H1 (cell line): Measurements from ENCODE around the gene HPRT1. TPM values are rescaled to one million over a fixed set of nuclear protein-coding genes. Genes with fewer than 3 reads are reported as not detected.
A peak's percentile ranks its signal among the peaks of the same experiment; 100 is the strongest.

ENCODE experiments used
- CTCF ChIA-PET: fragments of 300-600 bp; sonication (Branson Sonifier 250); formaldehyde crosslinking; loops from one replicate; lab custom pipeline; 2021; ENCODE audit not compliant: partially characterized antibody; lab: Charles Lee
- POLR2A ChIA-PET: fragments of 300-600 bp; sonication (Branson Sonifier 250); formaldehyde crosslinking; loops from one replicate; lab custom pipeline; 2021; ENCODE audit warnings: inconsistent platforms; ENCODE audit not compliant: partially characterized antibody; lab: Charles Lee
- DNase-seq, 2 experiments: peaks; one replicate each; pipeline versions ENCODE4 v3.0.0 to v3.0.0-alpha.2; 2010 to 2022; ENCODE audit warnings: low spot score in 2 of 2, low read depth in 1 of 2, mixed read lengths in 1 of 2
- FAIRE-seq: peaks from 2 replicates; lab custom pipeline; 2011; peaks lifted over from hg19 to GRCh38; lab: Jason Lieb, UNC
- H2AFZ ChIP-seq: 2 replicates; pipeline ENCODE4 v1.8.1; 2012; ENCODE audit warnings: low read length, inconsistent platforms
- H2AK5ac ChIP-seq: 2 replicates; pipeline ENCODE4 v1.6.1; 2013; ENCODE audit warnings: low read depth, low read length
- H2BK120ac ChIP-seq: replicated peaks from 2 replicates; pipeline ENCODE3; 2013; ENCODE audit warnings: low read depth, low read length, inconsistent platforms
- H2BK12ac ChIP-seq: 2 replicates; pipeline ENCODE4 v1.6.1; 2013; ENCODE audit warnings: low read depth, low read length
- H2BK15ac ChIP-seq: 2 replicates; pipeline ENCODE4 v1.6.1; 2013; ENCODE audit warnings: low read length
- H2BK20ac ChIP-seq: 2 replicates; pipeline ENCODE4 v1.6.1; 2013; ENCODE audit warnings: low read length
- H2BK5ac ChIP-seq: 2 replicates; pipeline ENCODE4 v1.6.1; 2013; ENCODE audit warnings: low read depth, low read length
- H3K14ac ChIP-seq: 2 replicates; pipeline ENCODE4 v1.6.1; 2013; ENCODE audit warnings: inconsistent platforms; ENCODE audit not compliant: insufficient read length
- H3K18ac ChIP-seq: 2 replicates; pipeline ENCODE4 v1.6.1; 2013; ENCODE audit warnings: low read length; ENCODE audit errors: extremely low read depth
- H3K23ac ChIP-seq: 2 replicates; pipeline ENCODE4 v1.6.1; 2013; ENCODE audit warnings: inconsistent platforms; ENCODE audit not compliant: insufficient read length
- H3K23me2 ChIP-seq: 2 replicates; pipeline ENCODE4 v1.6.1; 2013; ENCODE audit warnings: low read depth, low read length
- H3K27ac ChIP-seq: 2 replicates; pipeline ENCODE4 v1.6.1; 2011; ENCODE audit warnings: low read depth, low read length, inconsistent platforms
- H3K27me3 ChIP-seq, 4 experiments: replicated peaks in 1 of 4; 1 replicate in 1 of 4; 2 replicates in 3 of 4; pipeline versions ENCODE4 v1.6.1 to v1.8.1; 2011 to 2013; ENCODE audit warnings: low read length in 3 of 4, mild to moderate bottlenecking in 3 of 4, inconsistent platforms in 2 of 4, mixed read lengths in 2 of 4, moderate library complexity in 1 of 4; ENCODE audit not compliant: control insufficient read depth in 3 of 4, insufficient read depth in 3 of 4; ENCODE audit errors: extremely low read depth in 1 of 4
- H3K36me3 ChIP-seq, 4 experiments: 2 replicates each; pipeline versions ENCODE4 v1.6.1 to v1.8.1; 2011 to 2013; ENCODE audit warnings: mild to moderate bottlenecking in 4 of 4, low read length in 3 of 4, moderate library complexity in 2 of 4, control low read depth in 1 of 4, inconsistent platforms in 1 of 4; ENCODE audit not compliant: insufficient read depth in 4 of 4, control insufficient read depth in 2 of 4
- H3K4ac ChIP-seq: replicated peaks from 2 replicates; pipeline ENCODE3; 2013; ENCODE audit warnings: low read length, low read depth, mixed read lengths, inconsistent platforms; ENCODE audit not compliant: insufficient read length
- H3K4me1 ChIP-seq, 4 experiments: replicated peaks in 1 of 4; 1 replicate in 1 of 4; 2 replicates in 3 of 4; pipeline versions ENCODE4 v1.6.1 to v1.8.1; 2011 to 2013; ENCODE audit warnings: low read length in 3 of 4, inconsistent platforms in 2 of 4, mixed read lengths in 1 of 4; ENCODE audit not compliant: insufficient read depth in 4 of 4, control insufficient read depth in 3 of 4
- H3K4me2 ChIP-seq, 2 experiments: 2 replicates each; pipeline versions ENCODE4 v1.6.1 to v1.8.1; 2011 to 2013; ENCODE audit warnings: low read depth in 2 of 2, low read length in 2 of 2, control low read depth in 1 of 2, inconsistent platforms in 1 of 2, mild to moderate bottlenecking in 1 of 2; ENCODE audit not compliant: insufficient read depth in 1 of 2
- H3K4me3 ChIP-seq, 4 experiments: fragments of 200-600, 300-600 bp in 1 of 4; sonication (generic), shearing (Covaris generic), sonication (Bioruptor Twin) in 1 of 4; 2 replicates each; pipeline versions ENCODE4 v1.5.1 to v1.8.1; 2011 to 2016; ENCODE audit warnings: low read length in 4 of 4, low read depth in 3 of 4, control low read depth in 2 of 4, inconsistent platforms in 2 of 4, mild to moderate bottlenecking in 2 of 4, mixed read lengths in 1 of 4, moderate library complexity in 1 of 4; ENCODE audit not compliant: insufficient read depth in 2 of 4; ENCODE audit errors: extremely low read depth in 1 of 4
- H3K56ac ChIP-seq: replicated peaks from 2 replicates; pipeline ENCODE3; 2013; ENCODE audit warnings: low read depth, mild to moderate bottlenecking, mixed read lengths, low read length, inconsistent platforms; ENCODE audit not compliant: insufficient read length
- H3K79me1 ChIP-seq: 2 replicates; pipeline ENCODE4 v1.6.1; 2013; ENCODE audit warnings: low read depth, low read length, control low read depth
- H3K79me2 ChIP-seq, 2 experiments: 2 replicates each; pipeline versions ENCODE4 v1.6.1 to v1.8.1; 2012 to 2013; ENCODE audit warnings: low read length in 2 of 2, mild to moderate bottlenecking in 2 of 2, inconsistent platforms in 1 of 2; ENCODE audit not compliant: insufficient read depth in 2 of 2, control insufficient read depth in 1 of 2
- H3K9ac ChIP-seq, 4 experiments: replicated peaks in 1 of 4; 1 replicate in 1 of 4; 2 replicates in 3 of 4; pipeline versions ENCODE4 v1.6.1 to v1.8.1; 2011 to 2013; ENCODE audit warnings: low read depth in 3 of 4, low read length in 3 of 4, control low read depth in 2 of 4, mild to moderate bottlenecking in 2 of 4, moderate library complexity in 2 of 4, inconsistent platforms in 1 of 4; ENCODE audit errors: extremely low read depth in 1 of 4
- H3K9me3 ChIP-seq, 2 experiments: 2 replicates each; pipeline versions ENCODE4 v1.6.1 to v1.8.1; 2012 to 2013; ENCODE audit warnings: mild to moderate bottlenecking in 2 of 2, moderate library complexity in 2 of 2, control low read depth in 1 of 2, inconsistent platforms in 1 of 2, low read depth in 1 of 2, low read length in 1 of 2, mixed read lengths in 1 of 2; ENCODE audit not compliant: insufficient read depth in 2 of 2
- H4K20me1 ChIP-seq, 2 experiments: replicated peaks in 1 of 2; 2 replicates each; pipeline versions ENCODE3 to v1.8.1; 2011 to 2013; ENCODE audit warnings: inconsistent platforms in 2 of 2, low read length in 2 of 2, mild to moderate bottlenecking in 1 of 2; ENCODE audit not compliant: insufficient read depth in 2 of 2, control insufficient read depth in 1 of 2
- H4K5ac ChIP-seq: 2 replicates; pipeline ENCODE4 v1.6.1; 2013; ENCODE audit warnings: low read length, low read depth, mixed read lengths, inconsistent platforms; ENCODE audit not compliant: insufficient read length
- H4K8ac ChIP-seq: 2 replicates; pipeline ENCODE4 v1.8.0; 2013; ENCODE audit warnings: mild to moderate bottlenecking, moderate library complexity, low read length, inconsistent platforms; ENCODE audit not compliant: insufficient read depth; ENCODE audit errors: extremely low read depth
- H4K91ac ChIP-seq: replicated peaks from 2 replicates; pipeline ENCODE3; 2013; ENCODE audit warnings: low read length, mixed read lengths, inconsistent platforms; ENCODE audit not compliant: insufficient read length
- MAFK ChIP-seq: IDR thresholded peaks from 2 replicates; pipeline ENCODE4 v1.6.1; 2012; ENCODE audit warnings: low read depth, mild to moderate bottlenecking, improper control_type of control experiment, low read length
- WGBS, 2 experiments: shearing (Covaris generic) in 1 of 2; methylation state at CpG; one replicate each; pipeline versions ENCODE4 v1.1.6 to v1.1.7; 2013 to 2015; ENCODE audit warnings: low lambda C conversion rate in 2 of 2, mixed read lengths in 2 of 2, inconsistent platforms in 1 of 2, low coverage in 1 of 2, missing lambda C conversion rate in 1 of 2; ENCODE audit not compliant: insufficient replicate concordance in 2 of 2, insufficient coverage in 1 of 2, insufficient read length in 1 of 2; ENCODE audit errors: extremely low coverage in 1 of 2, missing lambda C conversion rate in 1 of 2; 5-methylcytosine and 5-hydroxymethylcytosine counted together
- polyA plus RNA-seq, 7 experiments: library from polyadenylated mRNA; depleted of rRNA in 3 of 7; stranded (reverse) in 5 of 7; unstranded in 2 of 7; fragments of >200 nt in 5 of 7; fragments of 200-250 nt in 2 of 7; gene quantifications; 1 replicate in 5 of 7; 2 replicates in 1 of 7; 4 replicates in 1 of 7; pipeline versions ENCODE4 v1.2.1 to v1.2.3, GENCODE V29; 2011 to 2013; ENCODE audit warnings: missing spikeins in 2 of 7, mixed read lengths in 2 of 7
- total RNA-seq: library from RNA; stranded (reverse); fragmentation: NEBNext Ultra II Directional; extraction: Animal tissue kit (Norgen Biotek cat#: 25700); gene quantifications from 2 replicates; pipeline ENCODE4 v1.2.1, GENCODE V29; 2021

The HPRT1 gene
- total and polyA plus RNA-seq, 2 of the 8 experiments (the other 6 are each of a cell fraction or from before 2014, with no cell fraction given), result 16.9 to 49.5 TPM

GRCh38 chrX:134461437-134461836 is 1.5 kb downstream of the HPRT1 start:
- Histone ChIP-seq H3K4me2 (peak overlapping the region; percentile 48 to 78), H3K4me3 (peak overlapping the region; percentile 0 to 76 (median 39); a peak in 4 of 8 replicates)

More at GRCh38 chrX:134461437-134461836, 1.5 kb downstream of the HPRT1 start:
- Histone ChIP-seq H3K23me2 (no peaks in the 10 kb centered on the region), H2AFZ (no peak overlapping the region), H2BK15ac (no peak overlapping the region), H4K8ac (no peak overlapping the region), H3K27me3 (no peaks in the 10 kb centered on the region), H3K4me1 (0 out of 7 replicates have a peak, but pooled peaks cover 0 to 2% (median 0%) of the 10 kb centered on the region in 4 experiments), H2BK120ac (no peak overlapping the region), H4K5ac (no peak overlapping the region), H3K9ac (no peak overlapping the region), H3K79me1 (no peaks in the 10 kb centered on the region)
- 85% methylated on average over 3 of the region's 3 CpGs; no CpG with 5 or more reads in 1 of the 2 experiments for WGBS, 2 experiments
- no peak for TF ChIP-seq MAFK
- TF ChIP-seq, all 59 proteins: peak for 0
- Histone ChIP-seq H3K9me3 (no peaks in the 10 kb centered on the region), H3K56ac (no peak overlapping the region), H2AK5ac (no peak overlapping the region), H2BK12ac (no peak overlapping the region), H3K18ac (no peak overlapping the region), H3K79me2 (peaks cover 0 to 48% of the 10 kb centered on the region in 2 experiments; a peak in 2 of 4 replicates), H3K4ac (no peak overlapping the region), H2BK5ac (no peak overlapping the region), H4K20me1 (no peaks in the 10 kb centered on the region), H4K91ac (no peak overlapping the region), H3K23ac (no peak overlapping the region), H3K36me3 (no peaks in the 10 kb centered on the region), H3K27ac (no peak overlapping the region), H2BK20ac (no peak overlapping the region), H3K14ac (no peak overlapping the region)
- FAIRE-seq, result no peak
- ChIA-PET POLR2A (interaction anchor here (2.2 kb wide), 1 partner anchor 303 kb away, joined by 6 read pairs; no protein-coding TSS in a partner anchor), CTCF (no interaction called here)
- DNase-seq, result no peak
